NCI-H510A (cell line): Measurements from ENCODE around the gene SUFU.
A peak's percentile ranks its signal among the peaks of the same experiment; 100 is the strongest.

Experiments
- DNase-seq: peaks from one replicate; lab custom pipeline; 2025; lab: John Stamatoyannopoulos, UW

SUFU gene

DNA sequence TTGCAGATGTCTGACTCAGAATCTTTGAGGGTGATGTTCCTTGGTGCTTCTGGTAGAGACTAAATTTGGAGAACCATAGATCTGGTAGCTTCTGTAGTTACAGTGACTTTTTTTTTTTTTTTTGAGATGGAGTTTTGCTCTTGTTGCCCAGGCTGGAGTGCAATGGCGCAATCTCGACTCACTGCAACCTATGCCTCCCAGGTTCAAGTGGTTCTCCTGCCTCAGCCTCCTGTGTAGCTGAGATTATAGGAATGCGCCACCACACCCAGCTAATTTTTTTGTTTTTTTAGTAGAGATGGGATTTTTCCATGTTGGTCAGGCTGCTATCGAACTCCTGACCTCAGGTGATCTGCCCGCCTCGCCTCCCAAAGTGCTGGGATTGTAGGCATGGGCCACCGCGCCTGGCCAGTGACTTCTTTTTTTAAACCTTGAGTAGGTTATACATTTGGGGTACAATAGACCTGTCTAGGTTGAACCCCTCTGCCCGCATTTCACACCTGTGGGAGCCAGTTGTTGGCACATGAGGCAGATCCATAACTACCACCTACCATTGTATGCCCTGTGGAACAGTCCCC lies 47.0 kb downstream of the SUFU start:
- DNase-seq, result no peak

DNA sequence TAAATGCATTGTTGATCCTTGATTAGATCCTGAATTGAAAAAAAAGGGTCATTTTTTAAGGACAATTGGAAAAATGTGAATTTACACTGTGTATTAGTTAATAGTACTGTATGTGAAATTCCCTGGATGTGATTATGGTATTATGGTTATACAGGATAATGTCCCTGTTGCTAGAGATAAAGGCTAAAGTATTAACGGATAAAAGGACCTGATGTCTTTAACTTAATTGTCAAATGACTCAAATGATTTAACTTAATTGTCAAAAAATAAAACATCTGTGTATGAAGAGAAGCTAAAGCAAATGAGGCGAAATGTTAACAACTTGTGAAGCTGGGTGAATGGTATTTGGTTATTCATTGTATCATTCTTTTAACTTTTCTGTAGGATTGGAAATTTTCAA lies 48.8 kb downstream of the SUFU start:
- no peak for DNase-seq

DNA sequence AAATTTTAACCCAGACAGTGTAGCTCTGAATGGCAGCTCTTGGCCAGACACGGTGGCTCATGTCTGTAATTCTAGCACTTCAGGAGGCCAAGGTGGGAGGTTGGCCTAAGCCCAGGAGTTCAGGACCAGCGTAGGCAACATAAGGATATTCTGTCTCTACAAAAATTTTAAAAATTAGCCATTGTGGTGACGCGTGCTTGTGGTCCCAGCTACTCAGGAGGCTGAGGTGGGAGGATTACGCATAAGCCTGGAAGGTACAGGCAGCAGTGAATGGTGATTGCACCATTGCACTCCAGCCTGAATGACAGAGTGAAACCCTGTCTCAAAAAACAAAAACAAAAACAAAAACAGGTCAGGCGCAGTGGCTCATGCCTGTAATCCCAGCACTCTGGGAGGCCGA lies 50.0 kb downstream of the SUFU start:
- DNase-seq, result no peak

DNA sequence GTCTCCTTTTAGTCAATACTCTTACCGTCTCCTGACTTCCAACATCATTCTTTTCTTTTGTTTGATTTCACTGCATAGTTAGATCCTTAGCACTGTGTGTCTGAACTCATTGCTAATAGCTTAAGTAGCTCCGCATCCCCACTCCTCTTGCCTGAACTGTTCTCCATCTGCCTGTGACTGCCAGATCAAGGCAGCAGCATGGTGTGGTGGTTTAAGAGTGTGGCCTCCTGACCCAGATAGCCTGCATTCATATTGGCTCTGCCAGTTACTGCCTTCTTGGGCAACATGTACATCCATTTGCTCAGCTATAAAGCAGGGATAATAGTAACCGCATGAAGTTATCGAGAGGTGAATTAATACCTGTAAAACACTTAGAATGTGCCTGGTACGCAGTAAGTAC lies 50.8 kb downstream of the SUFU start:
- no peak for DNase-seq

DNA sequence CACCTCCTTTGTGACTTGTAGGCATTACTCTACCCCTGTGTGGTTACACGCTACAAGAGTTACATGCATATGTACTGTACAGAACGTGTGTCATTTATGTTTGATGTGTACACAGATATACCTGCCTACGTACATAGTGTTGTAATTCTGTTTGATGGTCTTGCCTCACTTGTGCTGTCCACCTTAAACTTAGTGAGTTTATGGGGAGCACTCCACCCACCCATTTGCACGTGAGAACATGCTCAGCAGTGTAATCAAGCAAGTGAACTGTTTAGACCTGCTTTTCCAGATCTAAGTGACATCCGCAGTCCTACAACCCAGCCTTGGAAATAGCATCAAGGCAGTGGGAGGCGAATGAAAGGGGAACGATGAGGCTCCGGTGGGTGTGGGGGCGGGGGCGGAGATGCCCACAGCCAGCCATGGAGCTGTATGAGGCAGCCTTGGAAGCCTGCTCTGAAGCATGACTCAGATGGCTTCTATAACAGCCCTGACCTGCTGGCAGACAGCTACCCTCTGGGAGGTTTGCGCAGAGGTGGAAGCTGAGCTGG lies 52.1 kb downstream of the SUFU start:
- DNase-seq, result no peak

DNA sequence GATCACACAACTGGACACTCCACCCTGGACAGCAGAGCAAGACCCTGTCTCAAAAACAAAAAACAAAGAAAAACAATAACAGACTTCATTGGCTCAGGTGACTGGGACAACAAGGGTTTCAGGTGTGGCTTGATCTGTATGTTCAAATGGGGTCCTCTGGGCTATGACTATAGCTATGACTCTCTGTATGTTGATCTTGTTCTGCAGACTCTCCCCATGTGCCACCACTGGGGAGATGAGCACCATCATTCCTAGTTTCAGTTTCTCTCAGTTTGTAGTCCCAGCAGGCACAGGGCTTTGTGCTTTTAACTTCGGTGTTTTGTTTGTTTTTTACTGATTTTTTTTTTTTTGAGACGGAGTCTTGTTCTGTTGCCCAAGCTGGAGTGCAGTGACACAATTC lies 53.8 kb downstream of the SUFU start:
- no peak for DNase-seq

DNA sequence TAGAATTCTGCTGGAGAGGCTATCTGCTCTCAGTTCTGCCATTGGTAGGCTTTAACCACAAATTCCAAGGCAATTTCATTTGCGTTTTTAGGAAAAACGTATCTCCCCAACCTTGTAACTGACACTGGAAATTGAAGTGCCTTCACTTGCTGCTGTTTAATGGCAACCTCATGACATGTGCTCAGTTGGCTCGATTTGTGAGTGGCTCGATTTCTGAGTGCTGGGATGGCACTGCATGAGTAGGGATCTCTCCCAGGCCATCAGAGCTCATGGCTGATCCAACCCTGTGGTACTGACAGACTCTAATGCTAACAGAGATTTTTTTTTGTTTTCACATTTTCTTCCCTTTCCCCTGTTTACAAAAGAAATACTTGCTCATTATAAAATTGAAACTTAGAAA lies 56.0 kb downstream of the SUFU start:
- DNase-seq, result no peak

DNA sequence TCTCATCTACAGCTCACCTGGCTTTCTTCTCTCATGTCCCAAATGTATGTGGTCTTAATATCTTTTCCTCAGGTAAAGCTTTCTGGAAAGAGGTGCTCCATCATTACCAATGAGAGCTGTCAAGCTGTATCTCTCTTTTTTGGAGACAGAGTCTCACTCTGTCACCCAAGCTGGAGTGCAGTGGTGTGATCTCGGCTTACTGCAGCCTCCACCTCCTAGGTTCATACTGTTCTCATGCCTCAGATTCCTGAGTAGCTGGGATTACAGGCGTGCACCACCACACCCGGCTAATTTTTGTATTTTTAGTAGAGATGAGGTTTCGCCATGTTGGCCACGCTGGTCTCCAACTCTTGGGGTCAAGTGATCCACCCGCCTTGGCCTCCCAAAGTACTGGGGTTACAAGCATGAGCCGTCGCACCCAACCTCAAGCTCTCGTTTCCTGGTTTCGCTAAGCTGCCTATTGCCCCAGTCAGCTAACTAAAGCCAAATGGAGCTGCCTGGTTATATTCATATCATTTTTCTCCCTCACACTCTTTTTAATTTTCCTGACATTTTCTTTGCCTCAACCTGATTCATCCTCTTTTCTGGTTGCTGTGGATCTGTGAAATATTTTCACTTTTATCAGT lies 60.5 kb downstream of the SUFU start:
- no peak for DNase-seq

DNA sequence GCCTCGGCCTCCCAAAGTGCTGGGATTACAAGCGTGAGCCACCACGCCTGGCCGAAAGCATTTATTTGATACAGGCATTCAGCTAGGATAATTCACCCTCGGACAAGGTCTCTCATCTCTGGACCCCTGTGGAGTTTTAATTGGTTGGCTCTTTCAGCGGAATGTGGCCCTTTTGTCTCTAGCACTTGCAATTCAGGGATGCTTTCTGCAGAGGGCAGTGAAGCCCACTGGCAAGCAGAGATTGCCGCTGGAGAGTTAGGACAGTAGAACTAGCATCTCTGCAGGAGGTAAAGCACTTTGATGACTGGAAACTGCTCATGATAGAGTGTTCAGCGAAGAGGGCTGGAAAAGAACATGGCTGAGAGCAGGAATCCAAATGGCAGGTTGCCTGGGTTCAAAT lies 62.0 kb downstream of the SUFU start:
- no peak for DNase-seq

DNA sequence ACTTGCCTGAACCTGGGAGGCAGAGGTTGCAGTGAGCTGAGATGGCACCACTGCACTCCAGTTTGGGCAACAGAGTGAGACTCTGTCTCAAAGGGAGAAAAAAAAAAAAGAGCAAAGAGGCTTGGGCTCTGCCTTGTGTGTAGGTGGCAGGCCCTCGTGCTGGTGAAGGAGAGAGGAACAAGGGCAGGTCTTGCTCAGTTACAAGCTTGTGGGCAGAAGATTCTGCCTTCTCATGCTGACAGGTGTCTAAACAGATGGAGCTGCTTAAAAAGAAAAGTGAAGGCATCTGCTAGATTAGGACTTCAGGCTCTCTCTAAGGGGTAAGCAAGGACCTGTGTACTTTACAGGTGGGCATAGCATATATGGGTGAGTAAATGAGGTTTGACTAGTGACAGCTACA lies 75.0 kb downstream of the SUFU start:
- DNase-seq, result no peak

DNA sequence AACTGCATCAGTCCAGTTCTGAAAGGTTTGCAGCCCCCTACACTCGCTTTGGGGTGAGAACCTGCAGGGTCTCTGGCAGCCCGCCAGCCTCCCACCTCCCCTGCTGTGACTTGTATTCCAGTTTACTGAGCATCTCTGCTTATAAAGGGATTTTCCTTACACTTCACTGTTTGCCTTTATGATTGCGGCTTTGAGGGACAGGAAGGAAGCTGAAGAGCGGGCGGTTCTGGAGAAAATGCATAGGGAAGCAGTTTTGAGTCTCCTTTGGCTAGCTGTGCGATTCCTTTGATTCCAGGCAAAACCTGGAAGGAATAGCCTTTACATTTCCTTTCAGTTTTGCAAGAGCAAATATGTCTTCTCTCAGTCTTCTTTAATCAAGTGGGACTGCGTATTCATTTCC lies 75.6 kb downstream of the SUFU start:
- no peak for DNase-seq

DNA sequence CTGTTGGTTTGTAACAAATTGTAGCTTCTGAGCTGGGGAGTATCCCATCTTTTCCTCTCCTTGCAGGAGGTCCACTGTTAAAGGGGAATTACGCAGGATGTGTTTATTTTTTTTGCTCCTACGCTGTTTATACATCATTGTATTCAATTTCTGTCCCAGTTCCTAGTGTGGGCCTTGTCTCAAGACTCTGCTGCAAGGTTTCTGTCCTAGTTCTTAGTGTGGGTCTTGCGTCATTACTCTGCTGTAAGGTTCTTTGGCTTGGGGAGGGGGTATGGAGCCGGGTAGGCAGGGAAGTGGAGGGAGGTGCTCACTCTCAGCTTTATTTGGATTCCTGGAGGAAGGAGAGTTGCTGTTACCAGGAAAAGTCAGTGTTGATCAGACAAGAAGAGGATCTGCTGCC lies 76.5 kb downstream of the SUFU start:
- DNase-seq, result no peak

DNA sequence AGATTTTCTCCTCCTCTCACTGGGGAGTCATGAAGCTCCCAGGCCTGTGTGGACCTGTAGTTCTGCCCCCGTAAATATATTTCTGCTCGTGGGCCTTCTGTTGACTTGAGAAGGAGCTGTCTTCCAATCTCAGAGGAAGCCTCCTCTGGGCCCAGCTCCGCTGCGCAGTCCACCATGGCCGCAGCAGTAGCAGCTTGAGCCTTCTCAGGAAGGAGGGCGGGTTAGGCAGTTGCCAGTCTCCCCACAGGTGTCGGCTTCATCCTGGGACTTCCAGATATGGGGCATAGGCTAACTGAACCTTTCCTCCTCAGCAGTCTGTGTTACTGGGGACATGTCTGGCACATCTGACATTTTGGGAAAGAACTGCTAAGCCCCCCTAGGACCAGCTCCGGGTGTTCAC lies 77.6 kb downstream of the SUFU start:
- DNase-seq, result no peak

DNA sequence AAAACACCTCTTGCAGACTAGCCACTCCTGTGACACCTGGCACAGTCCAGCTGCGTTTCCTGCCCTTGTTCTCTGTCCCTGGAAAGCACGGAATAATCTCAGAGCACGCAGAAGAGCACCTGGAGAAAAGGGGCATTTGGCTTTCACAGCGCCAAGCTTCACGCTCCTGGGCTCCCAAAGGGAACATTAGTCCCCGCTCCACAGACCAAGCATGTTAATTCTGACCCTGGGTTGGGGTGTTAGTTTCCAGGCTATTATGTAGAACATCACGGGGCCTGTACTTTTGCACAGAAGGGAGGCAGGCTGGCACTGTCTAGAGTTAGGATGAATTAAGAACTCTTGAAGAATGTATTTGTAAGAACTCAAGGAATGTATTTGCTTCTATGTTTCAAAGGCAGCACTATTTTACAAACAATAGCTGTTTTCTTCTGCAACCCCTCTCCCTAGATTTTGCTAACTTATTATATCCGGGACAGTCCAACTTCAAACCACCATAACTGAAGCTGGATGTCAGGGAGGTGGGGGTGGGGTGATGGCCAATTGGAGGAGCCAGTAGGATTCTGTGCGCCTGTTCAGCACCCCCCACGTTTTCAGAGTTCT lies 78.3 kb downstream of the SUFU start:
- DNase-seq, result peak; percentile 48

DNA sequence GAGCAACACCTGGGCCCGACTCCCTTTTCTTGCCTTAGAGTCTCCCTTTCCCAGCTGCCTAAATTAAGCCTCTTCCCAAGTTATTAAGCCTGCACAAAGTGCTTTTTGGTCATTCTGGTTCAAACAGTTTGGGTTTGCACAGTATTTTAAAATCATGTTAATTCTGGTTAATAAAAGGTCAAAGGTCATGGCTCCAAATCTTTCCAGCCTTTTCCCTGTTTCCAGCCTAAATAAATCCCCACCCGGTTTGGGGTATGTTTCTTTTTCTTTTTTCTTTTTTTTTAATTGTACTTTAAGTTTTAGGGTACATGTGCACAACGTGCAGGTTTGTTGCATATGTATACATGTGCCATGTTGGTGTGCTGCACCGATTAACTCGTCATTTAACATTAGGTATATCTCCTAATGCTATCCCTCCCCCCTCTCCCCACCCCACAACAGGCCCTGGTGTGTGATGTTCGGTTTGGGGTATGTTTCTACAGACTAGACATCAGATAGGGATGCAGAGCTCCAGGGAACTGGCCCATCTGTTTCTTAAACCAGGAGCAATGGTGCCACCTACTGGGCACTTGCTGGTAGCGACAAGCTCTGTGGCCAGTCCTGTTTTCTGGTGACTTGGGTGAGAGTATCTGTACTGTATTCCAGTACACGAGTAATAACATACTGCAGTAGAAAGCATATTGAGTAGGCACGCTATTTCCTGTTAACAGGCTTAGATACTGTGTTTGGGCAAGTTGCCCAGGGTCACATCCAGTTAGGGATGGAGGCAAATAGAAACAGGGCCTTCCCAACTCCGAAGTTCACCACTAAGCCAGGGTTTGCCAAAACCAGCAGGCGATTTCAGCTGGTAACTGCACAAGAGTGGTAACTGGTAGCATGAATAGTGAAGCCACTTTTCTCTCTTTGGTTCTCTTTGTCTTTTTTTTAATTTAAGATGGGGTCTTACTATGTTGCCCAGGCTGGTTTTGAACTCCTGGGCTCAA lies 80.0 kb downstream of the SUFU start:
- peak; percentile 53 for DNase-seq

DNA sequence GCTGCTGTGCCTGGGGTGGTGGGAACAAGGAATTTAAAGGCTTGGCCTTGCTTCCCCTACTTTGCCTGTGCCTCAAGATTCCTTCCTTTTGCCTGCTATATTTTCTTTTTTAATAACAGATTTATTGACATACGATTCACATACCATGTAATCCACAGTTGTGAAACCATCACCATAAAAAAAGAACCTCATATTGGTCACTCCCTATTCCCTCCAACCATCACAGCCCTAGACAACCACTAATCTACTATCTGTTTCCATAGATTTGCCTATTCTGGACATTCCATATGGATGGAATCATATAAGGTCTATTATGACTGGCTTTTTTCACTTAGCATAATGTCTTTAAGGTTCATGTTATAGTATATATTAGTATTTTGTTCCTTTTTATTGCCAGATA lies 81.3 kb downstream of the SUFU start:
- DNase-seq, result no peak

DNA sequence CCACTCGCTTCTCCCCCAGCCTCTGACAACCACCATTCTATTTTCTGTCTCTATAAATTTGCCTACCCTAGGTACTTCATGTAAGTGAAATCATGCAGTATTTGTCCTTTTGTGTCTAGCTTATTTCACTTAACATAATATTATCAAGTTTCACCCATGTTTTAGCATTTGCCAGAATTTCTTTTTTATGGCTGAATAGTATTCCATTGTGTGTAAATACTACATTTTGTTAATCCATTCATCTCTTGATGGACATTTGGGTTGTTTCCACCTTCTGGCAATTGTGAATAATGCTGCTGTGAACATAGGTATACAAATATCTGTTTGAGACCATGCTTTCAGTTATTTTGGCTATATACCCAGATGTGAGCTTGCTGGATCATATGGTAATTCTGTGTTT lies 83.1 kb downstream of the SUFU start:
- no peak for DNase-seq

DNA sequence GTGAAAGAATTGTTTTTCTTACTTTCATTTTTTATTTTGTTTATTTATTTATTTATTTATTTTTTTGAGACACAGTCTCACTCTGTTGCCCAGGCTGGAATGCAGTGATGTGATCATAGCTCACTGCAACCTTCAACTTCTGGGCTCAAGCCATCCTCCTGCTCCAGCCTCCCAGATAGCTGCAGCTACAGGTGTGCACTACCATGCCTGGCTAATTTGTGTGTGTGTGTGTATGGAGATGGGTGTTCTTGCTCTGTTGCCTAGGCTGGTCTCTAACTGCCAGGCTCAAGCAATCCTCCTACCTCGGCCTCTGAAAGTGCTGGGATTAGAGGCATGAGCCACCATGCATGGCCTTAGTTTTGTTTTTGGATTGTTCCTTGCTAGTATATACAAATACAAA lies 85.1 kb downstream of the SUFU start:
- no peak for DNase-seq

DNA sequence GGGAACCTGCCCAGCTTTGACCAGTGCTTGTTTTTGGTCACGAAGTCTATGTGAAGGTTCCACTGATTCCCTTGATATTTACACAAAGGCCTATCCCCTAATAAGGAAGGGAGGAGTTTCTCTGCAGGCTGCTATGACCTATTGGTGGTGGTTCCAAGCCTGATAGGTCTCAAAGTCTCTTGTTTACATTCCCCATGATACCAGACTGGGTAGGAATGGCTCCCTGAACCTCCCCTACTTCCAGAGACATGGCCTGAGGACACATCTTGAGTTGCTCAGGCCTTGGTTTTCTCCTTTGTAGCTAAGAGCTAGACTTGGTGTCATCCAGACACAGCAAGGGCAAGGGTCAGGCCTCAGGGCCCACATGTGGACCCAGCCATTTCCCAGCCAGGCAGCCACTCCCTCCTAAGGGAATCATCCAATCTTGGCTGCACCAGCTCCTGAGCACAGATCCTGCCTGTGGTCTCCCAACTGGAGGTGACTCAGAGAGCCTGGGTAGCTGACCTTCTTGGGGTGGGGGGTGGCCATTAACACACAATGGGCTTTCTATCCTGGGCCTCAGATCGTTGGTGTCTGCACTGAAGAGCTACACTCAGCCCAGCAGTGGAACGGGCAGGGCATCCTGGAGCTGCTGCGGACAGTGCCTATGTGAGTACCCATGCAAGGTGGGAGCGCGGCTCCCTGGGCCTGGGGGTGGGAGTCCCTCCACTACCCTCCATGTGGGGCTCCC lies 89.5 kb downstream of the SUFU start:
- no peak for DNase-seq

DNA sequence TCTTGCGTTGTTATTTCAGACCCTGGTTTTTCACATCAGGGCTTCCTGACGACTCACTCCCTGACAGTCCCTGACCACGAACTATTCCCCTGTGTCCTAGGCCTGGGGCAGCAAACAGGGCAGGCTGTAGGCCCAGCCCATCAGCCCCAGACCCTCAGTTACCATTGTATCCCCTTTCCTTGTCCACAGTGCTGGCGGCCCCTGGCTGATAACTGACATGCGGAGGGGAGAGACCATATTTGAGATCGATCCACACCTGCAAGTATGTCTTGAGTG lies 90.0 kb downstream of the SUFU start:
- no peak for DNase-seq

DNA sequence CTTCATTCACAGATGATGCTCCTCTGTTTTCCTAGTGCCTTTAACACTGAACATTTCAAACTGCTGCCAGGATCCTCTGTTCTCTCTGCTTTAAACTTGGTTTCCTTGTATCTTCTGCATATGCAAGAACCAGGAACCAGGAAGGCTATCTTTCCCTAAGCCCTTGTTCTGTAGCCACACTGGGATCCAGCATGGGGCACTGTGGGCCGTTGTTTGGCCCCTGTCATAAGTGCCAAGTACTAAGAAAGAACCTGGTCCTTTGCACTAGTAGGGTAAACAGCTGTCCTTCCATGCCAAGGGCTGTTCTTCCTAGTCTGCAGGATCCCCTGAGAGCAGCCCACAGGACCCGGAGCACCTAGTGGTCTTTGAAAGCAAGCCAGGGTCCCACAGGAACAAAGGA lies 91.5 kb downstream of the SUFU start:
- DNase-seq, result no peak

DNA sequence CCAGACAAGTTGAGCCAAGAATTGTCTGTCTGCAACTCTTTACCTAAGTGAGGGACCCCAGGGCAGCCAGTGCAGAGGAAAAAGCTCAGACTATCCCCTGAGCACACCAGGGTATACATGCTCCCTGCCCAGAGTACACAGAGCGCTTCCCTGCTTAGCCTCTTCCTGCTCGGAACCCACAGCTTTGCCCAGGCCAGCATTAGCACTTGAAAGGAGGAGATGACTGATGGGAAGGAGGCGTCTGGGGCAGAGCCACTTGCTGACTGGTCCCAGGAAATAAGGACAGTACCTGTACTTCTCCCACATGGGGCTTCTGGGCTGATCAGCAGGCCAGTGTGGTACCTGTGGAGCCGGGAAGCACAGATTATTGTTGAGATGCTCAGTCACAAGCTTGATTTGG lies 92.1 kb downstream of the SUFU start:
- DNase-seq, result no peak
